Gastrocnemius medialis (tissue), 4 donors: ENCODE results near the gene ATG2A. TPM values are rescaled to one million over a fixed set of nuclear protein-coding genes. Genes with fewer than 3 reads are reported as not detected.

Source experiments
- ATAC-seq, 2 donors: fragments of 150-250 bp; one replicate each; pipeline ENCODE4 v1.9.1; 2016
- DNase-seq, 2 donors: peaks; one replicate each; pipeline ENCODE4 v3.0.0-alpha.2; 2019
- H3K27ac ChIP-seq, 4 donors: fragments of 200-600 bp; sonication (generic); 1 replicate in 1 of 4; 2 replicates in 3 of 4; pipeline ENCODE4 v1.5.1; 2016 to 2018; ENCODE audit warnings: mild to moderate bottlenecking in 2 of 4, moderate library complexity in 1 of 4
- H3K27me3 ChIP-seq, 3 donors: fragments of 200-600 bp; sonication (generic) in 2 of 3; 1 replicate in 1 of 3; 2 replicates in 2 of 3; pipeline versions ENCODE4 v1.5.1 to v1.6.0; 2016 to 2019; ENCODE audit warnings: mild to moderate bottlenecking in 1 of 3, moderate library complexity in 1 of 3
- H3K36me3 ChIP-seq, 2 donors: fragments of 200-600 bp; sonication (generic) in 1 of 2; one replicate each; pipeline ENCODE4 v1.5.1; 2017 to 2018
- H3K4me1 ChIP-seq, 2 donors: fragments of 200-600 bp; sonication (generic) in 1 of 2; one replicate each; pipeline ENCODE4 v1.5.1; 2016 to 2017; ENCODE audit warnings: mild to moderate bottlenecking in 2 of 2
- H3K4me3 ChIP-seq, 4 donors: fragments of 200-600 bp; sonication (generic) in 3 of 4; 1 replicate in 1 of 4; 2 replicates in 3 of 4; pipeline ENCODE4 v1.5.1; 2016 to 2019; ENCODE audit warnings: mild to moderate bottlenecking in 2 of 4
- H3K9me3 ChIP-seq, 3 donors: fragments of 200-600 bp; sonication (generic) in 2 of 3; 1 replicate in 1 of 3; 2 replicates in 2 of 3; pipeline ENCODE4 v1.5.1; 2016 to 2019
- POLR2A ChIP-seq, 2 donors: fragments of 450-650 bp; IDR thresholded peaks; one replicate each; pipeline ENCODE4 v1.6.1; 2017; ENCODE audit warnings: antibody characterized with exemption in 2 of 2, mild to moderate bottlenecking in 2 of 2, moderate library complexity in 2 of 2
- in situ Hi-C, 4 donors: fragments of 200-750 bp; cut with MboI; loops; one replicate each; pipeline versions ENCODE4 v1.15.0 to v1.8.0; 2017; ENCODE audit warnings: low sequenced_read_pairs in 4 of 4
- intact Hi-C: fragments of 100-400 bp; cut with DNase I; formaldehyde crosslinking; loops from one replicate; pipeline ENCODE4 v1.15.1; 2023; ENCODE audit warnings: low total_unique reads
- total RNA-seq, 4 donors: library from RNA; depleted of rRNA; stranded (reverse); fragments of >200 nt; gene quantifications; one replicate each; pipeline versions ENCODE4 v1.1.0 to v1.2.3, GENCODE V29; 2016
- TF ChIP-seq, protein P1 (sequence below), 5 experiments: fragments of 450-650 bp in 3 of 5; fragments of 200-600 bp in 2 of 5; sonication (generic) in 2 of 5; IDR thresholded peaks in 4 of 5; conservative IDR thresholded peaks in 1 of 5; 1 replicate in 4 of 5; 2 replicates in 1 of 5; pipeline ENCODE4 v1.5.1; 2016 to 2019; ENCODE audit warnings: antibody characterized with exemption in 5 of 5, mild to moderate bottlenecking in 3 of 5, moderate library complexity in 3 of 5

The ATG2A gene
- total RNA-seq, 4 donors from 2014 or later = 10.7 to 97.5 (median 37.9) TPM

DNA sequence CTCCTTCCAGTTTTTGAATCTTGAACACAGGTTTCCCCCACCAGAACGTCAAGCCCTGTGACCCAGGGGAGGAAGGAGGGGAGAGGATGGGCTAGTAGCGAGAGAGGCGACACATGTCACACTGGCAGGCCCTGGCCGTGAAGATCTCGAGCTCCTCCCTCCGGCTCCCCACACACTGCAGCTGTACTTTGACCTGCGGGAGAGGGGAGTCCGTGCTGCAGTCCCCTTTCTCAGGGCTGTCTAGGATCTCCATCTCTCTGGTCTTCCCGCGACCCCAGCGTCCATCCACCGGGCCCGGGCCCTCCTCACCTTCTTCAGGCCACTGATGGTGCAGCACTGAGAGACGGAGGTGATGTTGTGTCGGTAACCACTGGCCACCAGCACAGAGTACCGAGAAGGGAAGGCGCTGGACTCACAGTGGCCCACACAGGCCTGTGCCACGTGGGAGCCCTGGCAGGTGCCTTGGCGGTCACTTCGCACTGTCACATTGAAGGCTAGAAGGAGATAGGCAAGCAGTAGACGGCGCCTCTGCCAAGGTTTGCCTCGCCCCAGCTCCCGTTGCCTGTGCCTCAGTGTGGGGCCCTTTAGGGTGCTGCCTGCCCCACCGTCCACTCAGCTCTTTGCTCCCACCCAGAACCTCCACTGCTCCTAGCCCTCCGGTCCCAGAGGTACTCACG lies 17.8 kb upstream of the ATG2A start:
- no peak for ATAC-seq
- peaks cover 0 to 43% of the 10 kb centered on the region in 2 donors for H3K36me3 ChIP-seq
- in situ Hi-C loops = no loop called here

GRCh38 chr11:64933935-64934681 lies 17.1 kb upstream of the ATG2A start:
- in situ Hi-C loops = no loop called here
- DNase-seq (no peak), ATAC-seq (no peak)
- Histone ChIP-seq H3K27me3 (no peaks in the 10 kb centered on the region), H3K4me1 (no peaks in the 10 kb centered on the region), H3K27ac (no peak overlapping the region), H3K4me3 (no peak overlapping the region), H3K36me3 (peaks cover 0 to 50% of the 10 kb centered on the region in 2 donors), H3K9me3 (no peaks in the 10 kb centered on the region)
- TF ChIP-seq, protein P1, sequence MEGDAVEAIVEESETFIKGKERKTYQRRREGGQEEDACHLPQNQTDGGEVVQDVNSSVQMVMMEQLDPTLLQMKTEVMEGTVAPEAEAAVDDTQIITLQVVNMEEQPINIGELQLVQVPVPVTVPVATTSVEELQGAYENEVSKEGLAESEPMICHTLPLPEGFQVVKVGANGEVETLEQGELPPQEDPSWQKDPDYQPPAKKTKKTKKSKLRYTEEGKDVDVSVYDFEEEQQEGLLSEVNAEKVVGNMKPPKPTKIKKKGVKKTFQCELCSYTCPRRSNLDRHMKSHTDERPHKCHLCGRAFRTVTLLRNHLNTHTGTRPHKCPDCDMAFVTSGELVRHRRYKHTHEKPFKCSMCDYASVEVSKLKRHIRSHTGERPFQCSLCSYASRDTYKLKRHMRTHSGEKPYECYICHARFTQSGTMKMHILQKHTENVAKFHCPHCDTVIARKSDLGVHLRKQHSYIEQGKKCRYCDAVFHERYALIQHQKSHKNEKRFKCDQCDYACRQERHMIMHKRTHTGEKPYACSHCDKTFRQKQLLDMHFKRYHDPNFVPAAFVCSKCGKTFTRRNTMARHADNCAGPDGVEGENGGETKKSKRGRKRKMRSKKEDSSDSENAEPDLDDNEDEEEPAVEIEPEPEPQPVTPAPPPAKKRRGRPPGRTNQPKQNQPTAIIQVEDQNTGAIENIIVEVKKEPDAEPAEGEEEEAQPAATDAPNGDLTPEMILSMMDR (IDR thresholded peaks at IDR 0.05 in 4 of 5, conservative IDR thresholded peaks at IDR 0.05 in 1 of 5) = no peak
- TF ChIP-seq POLR2A (IDR thresholded peaks at IDR 0.05) = no peak
- intact Hi-C loops = no loop called here

More for the DNA sequence above, 17.8 kb upstream of the ATG2A start:
- Histone ChIP-seq H3K9me3 (no peaks in the 10 kb centered on the region), H3K27me3 (no peaks in the 10 kb centered on the region), H3K4me3 (no peak overlapping the region), H3K27ac (no peak overlapping the region), H3K4me1 (no peaks in the 10 kb centered on the region)
- DNase-seq = no peak
- no peak for TF ChIP-seq POLR2A (IDR thresholded peaks at IDR 0.05)
- TF ChIP-seq, protein P1 (IDR thresholded peaks at IDR 0.05 in 4 of 5, conservative IDR thresholded peaks at IDR 0.05 in 1 of 5) = no peak
- intact Hi-C loops = no loop called here

DNA sequence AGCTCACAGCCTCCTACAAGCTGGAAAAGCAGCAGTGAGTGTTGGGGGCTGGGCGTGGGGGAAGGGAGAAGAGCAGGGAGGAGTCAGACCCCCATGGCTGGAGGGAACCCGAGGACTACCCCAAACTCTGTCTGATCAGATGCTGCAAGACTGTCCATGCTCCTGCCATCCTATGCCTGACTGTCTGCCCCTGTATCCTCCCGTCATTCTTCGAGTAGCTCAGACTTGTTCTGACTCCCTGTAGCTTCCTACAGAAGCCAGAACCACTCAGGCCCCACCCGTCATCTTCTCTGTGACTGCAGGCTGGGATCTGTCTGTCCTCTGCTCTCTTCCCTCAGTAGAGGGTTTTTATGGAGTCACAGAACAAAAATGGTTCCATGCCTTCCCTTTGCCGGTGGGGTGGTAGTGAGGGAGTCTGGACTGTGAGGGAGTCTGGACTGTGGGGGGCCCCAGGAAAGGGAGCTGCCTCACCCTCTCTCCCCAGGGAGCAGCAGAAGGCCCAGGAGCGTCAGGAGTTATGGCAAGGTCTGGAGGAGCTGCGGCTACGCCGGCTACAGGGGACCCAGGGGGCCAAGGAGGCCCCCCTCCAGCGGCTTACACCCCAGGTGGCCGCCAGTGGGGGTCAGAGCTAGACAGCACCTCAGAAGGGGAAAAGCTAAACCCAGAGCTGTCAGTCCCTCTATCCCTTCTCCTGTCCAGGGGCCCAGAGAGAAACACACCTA lies 16.4 kb upstream of the ATG2A start:
- ATAC-seq (no peak), DNase-seq (no peak)
- in situ Hi-C loops (no loop called here), intact Hi-C loops (no loop called here)
- no peak overlapping the region for H3K27ac ChIP-seq
- H3K4me1 ChIP-seq = no peaks in the 10 kb centered on the region
- no peak for TF ChIP-seq POLR2A (IDR thresholded peaks at IDR 0.05)
- TF ChIP-seq, protein P1 (IDR thresholded peaks at IDR 0.05 in 4 of 5, conservative IDR thresholded peaks at IDR 0.05 in 1 of 5) = no peak
- H3K27me3 ChIP-seq = no peaks in the 10 kb centered on the region
- H3K9me3 ChIP-seq = no peaks in the 10 kb centered on the region
- no peak overlapping the region for H3K4me3 ChIP-seq
- H3K36me3 ChIP-seq = peaks cover 0 to 57% of the 10 kb centered on the region in 2 donors

- H3K27ac ChIP-seq = no peak overlapping the region
- DNase-seq (no peak), ATAC-seq (no peak)
- no peaks in the 10 kb centered on the region for H3K9me3 ChIP-seq
- H3K27me3 ChIP-seq = no peaks in the 10 kb centered on the region
- H3K4me3 ChIP-seq = no peak overlapping the region
- H3K4me1 ChIP-seq = no peaks in the 10 kb centered on the region
- TF ChIP-seq, protein P1 (IDR thresholded peaks at IDR 0.05 in 4 of 5, conservative IDR thresholded peaks at IDR 0.05 in 1 of 5) = no peak
- H3K36me3 ChIP-seq = peaks cover 0 to 65% of the 10 kb centered on the region in 2 donors
- intact Hi-C loops = no loop called here
- in situ Hi-C loops = no loop called here
These were observed 15.3 kb upstream of the ATG2A start for GRCh38 chr11:64932324-64932723.
